ENCODE data around the gene EGFL8. TPM values are rescaled to one million over a fixed set of nuclear protein-coding genes. Genes with fewer than 3 reads are reported as not detected.

Gene EGFL8
- 1.0 and 2.8 TPM in 2 replicates for total RNA-seq (2014; rRNA removed; shearing (Covaris generic); ENCODE audit: low replicate concordance)

DNA sequence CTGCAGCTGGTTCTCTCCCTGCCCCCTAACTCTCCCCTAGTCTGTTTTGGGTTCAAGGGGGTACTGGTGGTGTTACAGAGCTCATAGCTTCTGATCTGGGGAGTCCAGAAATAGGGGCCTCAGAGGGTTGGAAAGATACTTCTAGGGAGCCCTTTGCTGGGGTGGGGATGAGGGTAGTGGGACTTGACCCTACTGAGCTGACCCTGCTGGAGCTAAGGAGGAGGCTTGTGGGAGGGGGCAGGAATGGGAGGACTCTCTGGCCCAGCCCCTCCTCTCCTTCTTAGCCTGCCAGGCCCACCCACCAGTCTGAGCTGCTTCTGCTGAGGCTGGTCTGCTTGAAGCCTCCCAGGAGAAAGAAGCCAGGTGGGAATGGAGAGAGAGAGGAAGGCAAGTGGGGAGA, at the start of gene EGFL8:
Gene EGFL8 (plus strand): TSS at position 301 of the 400 bp plus-strand sequence. CDS start 1,571 bp downstream, outside the sequence.
- no peaks in the 10 kb centered on the region for H3K27me3 ChIP-seq
- no peaks in the 10 kb centered on the region for H3K9me3 ChIP-seq
- H3K36me3 ChIP-seq = no peaks in the 10 kb centered on the region
- no peak for DNase-seq
- no peak within 1 kb of the TSS for H3K4me3 ChIP-seq

DNA sequence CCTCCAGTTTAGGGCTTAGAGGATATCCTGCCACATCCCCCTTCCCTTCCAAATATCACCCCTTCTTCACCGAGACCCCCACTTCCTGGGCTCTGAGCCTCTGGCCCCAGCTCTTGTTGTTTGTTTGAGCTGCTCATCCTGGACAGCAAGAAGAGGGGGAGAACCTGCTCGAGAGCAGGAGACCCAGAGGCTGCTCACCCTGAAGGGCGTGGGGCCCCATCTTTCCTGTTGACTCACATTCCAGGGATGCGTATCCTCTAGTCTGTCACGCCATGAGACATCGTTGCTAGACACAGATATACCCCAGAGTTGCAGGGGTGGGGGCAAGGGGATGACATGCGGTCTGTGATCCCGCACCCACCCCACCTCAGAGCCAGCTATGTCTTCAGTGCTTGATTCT, 49.6 kb upstream of the EGFL8 start:
- H3K27me3 ChIP-seq = no peaks in the 10 kb centered on the region
- H3K4me3 ChIP-seq = no peak overlapping the region
- no peaks in the 10 kb centered on the region for H3K9me3 ChIP-seq
- DNase-seq = no peak
- H3K36me3 ChIP-seq = peaks cover 4% of the 10 kb centered on the region; the same call in 1 of the 2 replicates

DNA sequence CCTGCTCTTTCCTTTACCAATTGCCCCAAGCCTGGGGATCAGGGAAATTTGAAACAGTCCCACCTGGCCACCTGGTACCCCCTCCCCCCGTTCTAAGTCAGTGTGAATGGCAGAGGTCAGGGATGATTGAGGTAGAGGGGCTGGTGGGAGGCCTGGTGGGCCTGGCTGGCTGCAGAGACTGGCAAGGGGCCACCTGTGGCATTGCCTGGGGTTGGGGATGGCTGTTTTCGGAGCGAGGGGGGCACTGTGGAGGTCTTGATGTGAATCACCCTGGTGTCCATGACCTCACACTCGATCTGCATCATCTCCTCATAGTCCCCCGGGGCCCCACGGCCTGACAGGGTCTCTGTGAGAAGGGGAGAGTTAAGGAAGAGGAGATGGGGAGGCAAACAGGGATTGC, 48.8 kb upstream of the EGFL8 start:
- no peak overlapping the region for H3K4me3 ChIP-seq
- H3K9me3 ChIP-seq = no peaks in the 10 kb centered on the region
- H3K36me3 ChIP-seq = peaks cover 4% of the 10 kb centered on the region; the same call in 1 of the 2 replicates
- DNase-seq = no peak
- H3K27me3 ChIP-seq = no peaks in the 10 kb centered on the region

DNA sequence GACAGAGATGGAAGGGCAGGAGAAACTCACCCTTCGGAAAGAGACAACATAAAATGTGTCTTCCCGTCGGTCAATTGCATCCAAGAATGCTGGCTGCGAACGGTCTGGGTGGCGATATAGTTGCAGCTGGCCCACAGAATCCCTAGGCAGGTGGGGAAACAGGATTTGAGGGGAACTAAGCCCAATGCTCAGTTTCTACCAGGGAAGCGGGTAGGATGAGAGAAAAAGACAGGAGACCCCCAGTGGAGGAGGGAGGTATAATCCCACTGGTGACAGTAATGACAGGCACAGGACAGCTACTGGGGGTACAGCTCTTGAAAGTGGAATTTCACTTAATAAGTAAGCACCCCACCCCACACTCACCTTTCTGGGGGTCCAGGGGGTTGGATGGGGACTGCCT, 47.7 kb upstream of the EGFL8 start:
- H3K27me3 ChIP-seq = no peaks in the 10 kb centered on the region
- peaks cover 4% of the 10 kb centered on the region; the same call in 1 of the 2 replicates for H3K36me3 ChIP-seq
- H3K4me3 ChIP-seq = no peak overlapping the region
- H3K9me3 ChIP-seq = no peaks in the 10 kb centered on the region
- DNase-seq = no peak

DNA sequence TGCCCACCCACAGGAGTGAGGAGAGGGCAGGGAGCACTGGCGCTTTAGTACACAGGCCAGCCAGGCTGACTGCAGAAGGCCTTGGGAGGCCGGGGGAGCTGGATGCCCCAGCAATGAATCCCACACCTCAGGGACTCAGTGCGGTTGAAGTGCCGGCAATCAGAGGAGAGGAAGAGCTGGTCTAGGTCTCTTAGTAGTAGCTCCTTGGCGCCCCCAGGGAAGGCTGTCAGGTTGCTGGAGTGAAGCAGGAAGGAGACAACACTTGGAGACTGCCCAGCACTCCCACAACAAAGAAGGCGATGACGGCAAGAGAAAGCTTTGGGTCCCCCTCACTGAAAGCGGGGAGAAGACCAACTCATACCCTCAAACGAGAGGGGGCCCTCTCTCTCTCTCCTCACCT, 46.9 kb upstream of the EGFL8 start:
- H3K27me3 ChIP-seq = no peaks in the 10 kb centered on the region
- no peak for DNase-seq
- H3K9me3 ChIP-seq = no peaks in the 10 kb centered on the region
- H3K36me3 ChIP-seq = peaks cover 4% of the 10 kb centered on the region; the same call in 1 of the 2 replicates
- H3K4me3 ChIP-seq = no peak overlapping the region

DNA sequence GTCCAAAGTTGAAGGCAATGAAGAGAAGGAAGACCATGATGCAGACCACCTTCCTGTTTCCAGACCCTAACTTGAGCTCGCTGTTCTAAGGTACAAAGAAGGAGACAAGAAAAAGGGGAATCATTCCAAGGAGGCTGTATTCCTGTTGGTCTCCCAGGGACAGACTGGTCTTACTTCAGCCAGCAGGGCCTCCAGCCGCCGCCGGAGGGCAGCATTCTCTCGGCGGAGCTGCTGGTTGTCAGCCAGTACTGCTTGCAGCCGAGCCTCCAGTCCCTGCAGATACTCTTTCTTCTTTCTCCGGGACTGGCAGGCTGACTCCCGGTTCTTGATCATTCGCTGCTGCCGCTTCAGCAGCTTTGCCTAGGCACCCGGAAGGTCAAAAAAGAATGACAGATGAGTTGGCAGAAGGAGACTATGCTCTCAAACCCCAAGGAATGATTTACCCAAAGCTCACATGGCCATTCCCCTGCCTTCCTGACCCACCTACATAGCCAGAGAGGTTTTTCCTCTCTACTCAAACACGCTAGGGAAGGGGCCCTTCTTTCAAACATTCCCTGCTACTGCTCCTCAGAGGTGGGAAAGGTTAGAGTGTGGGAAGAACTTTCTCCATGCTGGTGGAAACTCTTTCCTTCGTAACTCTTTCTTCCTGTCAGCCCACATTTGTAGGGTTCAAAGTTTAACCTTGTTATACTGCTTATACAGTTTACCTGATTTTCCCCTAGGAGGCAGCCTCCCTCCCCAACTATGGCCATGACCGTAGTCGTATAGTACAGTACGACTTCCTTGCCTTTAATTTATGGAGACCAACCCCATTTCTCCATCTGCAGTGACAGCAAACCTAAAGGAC, 45.4 kb upstream of the EGFL8 start:
- peaks cover 4% of the 10 kb centered on the region for H3K36me3 ChIP-seq
- peak; percentile 76 for DNase-seq
- H3K4me3 ChIP-seq = no peak overlapping the region
- no peaks in the 10 kb centered on the region for H3K9me3 ChIP-seq
- no peaks in the 10 kb centered on the region for H3K27me3 ChIP-seq

DNA sequence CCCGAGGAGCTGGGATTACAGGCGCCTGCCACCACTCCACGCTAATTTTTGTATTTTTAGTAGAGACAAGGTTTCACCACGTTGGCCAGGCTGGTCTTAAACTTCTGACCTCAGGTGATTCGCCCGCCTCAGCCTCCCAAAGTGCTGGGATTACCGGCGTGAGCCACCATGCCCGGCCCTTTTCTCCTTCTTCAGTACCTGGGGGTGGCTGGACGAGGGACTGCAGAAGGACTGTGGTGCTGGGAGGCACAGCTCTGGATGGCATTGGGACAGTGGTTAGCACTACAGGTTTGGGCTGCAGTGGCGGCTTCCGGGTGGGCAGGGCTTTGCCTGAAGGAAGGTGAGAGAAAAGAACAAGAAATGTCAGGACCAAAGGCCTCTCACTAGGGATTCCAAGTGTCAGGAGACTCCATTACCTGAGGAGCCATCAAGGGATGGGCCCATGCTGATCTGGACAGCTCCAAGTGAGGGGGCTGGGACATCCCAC, 43.8 kb upstream of the EGFL8 start:
- Histone ChIP-seq H3K27me3 (no peaks in the 10 kb centered on the region), H3K9me3 (no peaks in the 10 kb centered on the region), H3K4me3 (no peak overlapping the region), H3K36me3 (peaks cover 4% of the 10 kb centered on the region)
- DNase-seq = no peak

DNA sequence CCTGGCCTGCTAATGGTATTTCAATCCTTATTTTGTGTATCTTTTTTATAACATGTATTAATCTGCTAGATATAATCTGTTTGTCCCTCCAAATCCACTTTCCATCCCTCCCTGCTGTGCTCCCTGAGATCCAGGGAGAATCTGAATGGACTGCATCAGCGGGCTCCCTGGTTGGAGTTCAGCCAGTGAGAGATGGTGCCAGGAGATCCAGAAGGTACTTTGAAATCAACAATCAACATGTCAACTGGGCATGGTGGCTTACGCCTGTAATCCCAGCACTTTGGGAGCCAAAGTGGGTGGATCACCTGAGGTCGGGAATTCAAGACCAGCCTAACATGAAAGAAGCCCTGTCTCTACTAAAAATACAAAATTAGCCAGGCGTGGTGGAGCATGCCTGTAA, 40.7 kb upstream of the EGFL8 start:
- Histone ChIP-seq H3K9me3 (no peaks in the 10 kb centered on the region), H3K4me3 (no peak overlapping the region), H3K36me3 (no peaks in the 10 kb centered on the region; the same call in 1 of the 2 replicates), H3K27me3 (no peaks in the 10 kb centered on the region)
- DNase-seq = no peak

DNA sequence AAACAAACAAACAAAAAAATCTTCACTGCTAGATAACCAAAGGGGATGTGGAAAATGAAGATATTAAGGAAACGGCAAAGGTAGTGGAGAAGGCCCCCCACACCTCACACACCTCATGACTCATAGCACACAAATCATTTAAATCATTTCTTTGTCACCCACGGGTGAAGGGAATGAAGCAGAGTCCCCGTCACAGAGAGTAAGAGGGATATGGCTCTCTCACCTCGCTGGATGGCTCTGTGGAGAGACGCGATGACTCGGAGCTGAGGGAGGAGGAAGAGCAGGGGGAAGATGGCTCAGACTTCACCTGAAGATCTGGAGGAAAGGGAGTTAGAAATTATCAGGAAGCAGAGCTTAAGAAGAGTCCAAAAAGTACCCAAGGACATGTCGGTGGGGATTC, 37.5 kb upstream of the EGFL8 start:
- Histone ChIP-seq H3K9me3 (no peaks in the 10 kb centered on the region), H3K4me3 (no peak overlapping the region; the same call in 1 of the 2 replicates), H3K27me3 (no peaks in the 10 kb centered on the region), H3K36me3 (no peaks in the 10 kb centered on the region; the same call in 1 of the 2 replicates)
- DNase-seq = no peak

DNA sequence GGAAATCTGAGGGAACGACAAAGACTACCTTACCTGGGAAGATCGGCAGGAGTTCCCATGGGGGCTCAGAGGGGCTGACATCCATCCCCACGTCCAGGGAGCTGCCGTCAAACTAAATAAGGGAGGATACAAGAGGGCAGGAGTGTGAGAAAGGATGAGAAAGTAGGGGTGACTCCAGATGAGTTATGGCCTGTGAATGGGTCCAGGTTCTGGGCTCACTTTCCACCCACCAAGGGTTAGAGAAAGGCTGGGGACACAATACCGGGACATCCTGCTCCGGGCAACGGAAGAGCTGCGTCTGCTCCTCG, 37.0 kb upstream of the EGFL8 start:
- no peaks in the 10 kb centered on the region for H3K9me3 ChIP-seq
- H3K36me3 ChIP-seq = no peaks in the 10 kb centered on the region; the same call in 1 of the 2 replicates
- DNase-seq = no peak
- peak overlapping the region; percentile 85 for H3K4me3 ChIP-seq
- H3K27me3 ChIP-seq = no peaks in the 10 kb centered on the region

DNA sequence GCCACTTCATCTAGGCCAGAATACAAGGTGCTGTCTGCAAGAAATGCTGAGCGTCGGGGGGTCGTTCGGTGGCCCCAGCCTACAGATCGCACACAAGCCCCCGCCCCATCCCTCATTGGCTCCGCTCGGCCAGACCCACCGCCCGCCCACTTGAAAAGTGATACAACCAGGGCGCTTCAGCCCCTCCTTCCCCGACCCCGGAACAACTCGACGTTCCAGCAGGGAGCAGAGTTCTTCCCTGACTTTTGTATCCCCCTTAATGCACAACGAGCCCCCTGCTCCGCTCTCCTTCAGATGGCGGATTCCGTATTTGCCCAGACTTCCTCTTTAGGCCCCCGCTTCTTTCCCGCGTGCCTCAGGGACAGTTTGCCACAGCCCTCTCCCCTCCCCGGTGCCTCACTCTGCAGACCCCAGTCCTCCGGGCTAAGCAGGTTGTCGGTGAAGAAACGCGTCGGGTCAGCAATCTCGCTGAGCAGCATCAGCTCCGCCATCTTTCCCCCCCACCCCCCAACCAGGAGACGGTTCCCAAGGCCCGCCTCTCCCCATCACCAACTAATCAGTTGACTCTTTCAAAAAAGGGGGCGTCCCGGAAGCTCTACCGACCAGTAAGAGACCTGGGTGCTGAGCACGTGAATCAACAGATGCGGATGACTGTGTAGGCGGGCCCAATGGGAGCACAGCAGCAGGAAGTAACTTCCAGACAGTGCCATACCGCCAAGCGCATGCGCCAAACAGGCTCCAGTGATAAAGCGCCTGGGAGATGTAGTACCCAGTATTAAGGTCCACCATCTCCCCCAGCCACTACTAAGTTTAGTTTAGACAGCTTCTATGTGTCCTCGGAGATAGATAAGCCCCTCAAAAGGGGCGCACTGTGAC, 36.4 kb upstream of the EGFL8 start, which contains the start of gene ATF6B:
Gene ATF6B (minus strand): TSS at position 530 of the 876 bp plus-strand sequence. CDS start 39 bp downstream, at position 491.
- DNase-seq = peak; percentile 98
- H3K4me3 ChIP-seq = peak within 1 kb of the TSS; percentile 85
- H3K36me3 ChIP-seq = no peaks in the 10 kb centered on the region; the same call in 1 of the 2 replicates
- no peaks in the 10 kb centered on the region for H3K27me3 ChIP-seq
- H3K9me3 ChIP-seq = no peaks in the 10 kb centered on the region

DNA sequence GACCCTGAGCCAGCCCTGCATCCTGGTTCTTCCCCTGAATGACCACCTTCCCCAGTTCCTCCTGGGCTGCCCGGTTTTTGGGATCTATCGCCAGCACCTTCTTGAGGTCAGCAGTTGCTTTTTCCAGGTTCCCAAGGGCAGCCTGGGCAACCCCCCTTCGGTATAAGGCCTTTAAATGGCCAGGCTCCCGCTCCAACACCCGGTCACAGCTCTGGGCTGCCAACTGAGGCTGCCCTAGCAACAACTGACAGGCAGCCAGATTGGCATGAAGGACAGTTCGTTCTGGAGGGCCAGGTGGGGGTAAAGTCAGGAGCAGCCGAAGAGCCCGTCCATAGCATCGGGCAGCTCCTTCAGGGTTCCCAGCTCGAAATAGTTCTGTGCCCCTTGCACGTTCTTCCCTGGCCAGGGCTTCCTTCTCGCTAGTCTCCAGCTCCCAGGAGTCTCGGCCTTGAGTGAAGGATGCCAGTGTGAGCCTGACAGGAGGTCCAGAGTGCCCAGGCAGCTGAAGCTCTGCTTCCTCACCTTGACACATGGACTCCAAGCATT, 35.6 kb upstream of the EGFL8 start:
- DNase-seq = no peak
- H3K9me3 ChIP-seq = no peaks in the 10 kb centered on the region
- peak overlapping the region; percentile 76 for H3K4me3 ChIP-seq
- H3K36me3 ChIP-seq = no peaks in the 10 kb centered on the region; the same call in 1 of the 2 replicates
- H3K27me3 ChIP-seq = no peaks in the 10 kb centered on the region

DNA sequence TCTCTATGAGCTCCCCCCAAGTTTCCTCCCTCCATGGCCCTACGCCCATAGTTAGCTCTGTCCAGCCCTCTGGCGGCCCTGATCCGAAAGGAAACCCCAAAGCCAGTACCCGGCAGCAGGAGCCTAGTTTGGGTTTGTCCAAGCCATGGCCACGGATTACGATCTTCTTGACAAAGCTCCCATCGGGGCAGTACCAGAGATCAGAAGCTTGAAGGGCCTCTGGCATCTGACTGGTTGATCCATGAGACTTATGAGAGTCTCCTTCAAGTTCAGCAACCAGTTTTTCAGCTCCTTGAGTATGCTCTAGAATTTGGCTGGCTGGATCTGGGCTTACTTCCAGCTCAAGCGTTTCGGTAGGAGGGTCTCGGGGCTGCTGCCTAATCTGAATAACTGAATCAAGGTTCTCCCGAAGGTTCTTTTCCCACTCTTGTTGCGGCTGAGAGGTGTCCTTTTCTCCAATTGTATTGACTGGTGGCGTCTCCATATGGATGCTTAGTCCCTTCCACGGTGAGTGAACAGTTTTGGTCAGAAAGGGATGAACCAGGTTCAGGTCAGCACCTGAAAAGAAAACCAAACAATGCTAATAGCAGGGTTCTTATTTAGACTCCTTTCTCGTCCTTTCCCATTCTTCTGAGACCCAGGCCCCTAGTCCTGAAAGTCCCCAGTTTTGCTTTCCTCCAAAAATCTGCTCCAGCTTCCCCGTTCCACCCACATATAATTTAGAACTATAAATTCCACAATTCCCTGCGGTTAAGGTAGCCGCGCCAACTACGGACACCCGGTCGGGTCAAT, 34.9 kb upstream of the EGFL8 start:
- Histone ChIP-seq H3K4me3 (peak overlapping the region; percentile 76), H3K9me3 (no peaks in the 10 kb centered on the region), H3K27me3 (no peaks in the 10 kb centered on the region), H3K36me3 (no peaks in the 10 kb centered on the region)
- no peak for DNase-seq

DNA sequence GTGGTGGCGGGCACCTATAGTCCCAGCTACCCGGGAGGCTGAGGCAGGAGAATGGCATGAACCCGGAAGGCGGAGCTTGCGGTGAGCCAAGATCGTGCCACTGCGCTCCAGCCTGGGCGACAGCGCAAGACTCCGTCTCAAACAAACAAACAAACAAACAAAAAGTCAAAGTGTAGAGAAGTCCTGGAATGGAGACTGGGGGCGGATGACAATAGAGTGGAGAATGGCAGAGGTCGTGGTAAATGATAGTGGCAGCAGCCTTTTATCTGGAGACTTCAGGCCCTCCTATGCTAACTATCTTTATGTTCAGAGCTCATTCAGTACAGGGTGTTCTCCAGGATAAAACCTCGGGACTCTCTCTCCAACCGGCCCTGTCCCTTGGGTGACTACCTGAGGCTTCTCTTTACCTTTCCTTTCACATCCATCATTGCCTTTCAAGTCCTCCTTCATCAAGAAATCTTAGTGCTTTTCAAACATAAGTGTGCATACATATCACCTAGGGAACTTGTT, 32.9 kb upstream of the EGFL8 start:
- H3K4me3 ChIP-seq = no peak overlapping the region
- DNase-seq = no peak
- H3K36me3 ChIP-seq = no peaks in the 10 kb centered on the region
- H3K9me3 ChIP-seq = no peaks in the 10 kb centered on the region
- no peaks in the 10 kb centered on the region for H3K27me3 ChIP-seq

DNA sequence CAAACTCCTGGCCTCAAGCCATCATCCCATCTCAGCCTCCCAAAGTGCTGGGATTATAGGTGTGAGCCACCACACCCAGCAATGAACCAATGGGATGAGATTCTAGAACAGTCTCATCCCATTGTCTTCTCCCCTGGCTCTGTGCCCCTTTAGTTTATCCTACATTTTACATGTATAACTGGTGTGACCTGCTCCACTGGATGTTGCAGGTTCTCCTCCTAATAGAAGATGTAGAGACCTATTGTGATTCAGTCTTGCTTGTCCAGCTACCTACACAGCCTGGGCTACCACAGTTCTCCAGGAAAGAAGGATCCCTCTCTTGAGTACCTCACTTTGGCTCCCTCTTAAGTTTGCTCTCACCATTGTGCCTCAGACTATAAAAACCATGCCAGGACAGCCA, 32.3 kb upstream of the EGFL8 start:
- H3K4me3 ChIP-seq = no peak overlapping the region
- H3K36me3 ChIP-seq = no peaks in the 10 kb centered on the region
- H3K9me3 ChIP-seq = no peaks in the 10 kb centered on the region
- no peaks in the 10 kb centered on the region for H3K27me3 ChIP-seq
- no peak for DNase-seq

DNA sequence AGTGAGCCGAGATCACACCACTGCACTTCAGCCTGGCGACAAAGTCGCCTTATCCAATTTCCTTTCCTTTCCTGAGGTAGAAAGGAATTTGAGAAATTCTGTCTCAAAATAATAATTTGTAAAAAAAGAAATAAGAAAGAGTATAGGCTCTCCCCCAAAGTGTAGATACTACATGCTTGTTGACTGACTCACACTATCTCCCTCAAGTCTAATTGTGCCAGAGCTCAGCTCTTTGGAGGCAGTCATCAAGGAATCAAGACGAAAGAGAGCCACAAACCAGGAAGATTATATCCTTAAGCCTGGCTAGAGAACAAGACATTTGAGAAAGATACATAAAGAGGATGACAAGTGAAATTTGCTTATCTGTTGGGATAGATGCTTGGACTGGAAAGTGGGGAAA, 30.6 kb upstream of the EGFL8 start:
- Histone ChIP-seq H3K9me3 (no peaks in the 10 kb centered on the region), H3K4me3 (no peak overlapping the region), H3K27me3 (no peaks in the 10 kb centered on the region), H3K36me3 (no peaks in the 10 kb centered on the region)
- no peak for DNase-seq

Measured in MG63 (cell line).